ENCODE data around the gene RNF6. TPM values are rescaled to one million over a fixed set of nuclear protein-coding genes. Genes with fewer than 3 reads are reported as not detected.

RNF6 gene
- total and polyA plus RNA-seq, 10 of the 15 experiments (the other 5 are each of a cell fraction or from before 2014, with no cell fraction given): 19.0 to 54.0 (median 33.8) TPM

DNA sequence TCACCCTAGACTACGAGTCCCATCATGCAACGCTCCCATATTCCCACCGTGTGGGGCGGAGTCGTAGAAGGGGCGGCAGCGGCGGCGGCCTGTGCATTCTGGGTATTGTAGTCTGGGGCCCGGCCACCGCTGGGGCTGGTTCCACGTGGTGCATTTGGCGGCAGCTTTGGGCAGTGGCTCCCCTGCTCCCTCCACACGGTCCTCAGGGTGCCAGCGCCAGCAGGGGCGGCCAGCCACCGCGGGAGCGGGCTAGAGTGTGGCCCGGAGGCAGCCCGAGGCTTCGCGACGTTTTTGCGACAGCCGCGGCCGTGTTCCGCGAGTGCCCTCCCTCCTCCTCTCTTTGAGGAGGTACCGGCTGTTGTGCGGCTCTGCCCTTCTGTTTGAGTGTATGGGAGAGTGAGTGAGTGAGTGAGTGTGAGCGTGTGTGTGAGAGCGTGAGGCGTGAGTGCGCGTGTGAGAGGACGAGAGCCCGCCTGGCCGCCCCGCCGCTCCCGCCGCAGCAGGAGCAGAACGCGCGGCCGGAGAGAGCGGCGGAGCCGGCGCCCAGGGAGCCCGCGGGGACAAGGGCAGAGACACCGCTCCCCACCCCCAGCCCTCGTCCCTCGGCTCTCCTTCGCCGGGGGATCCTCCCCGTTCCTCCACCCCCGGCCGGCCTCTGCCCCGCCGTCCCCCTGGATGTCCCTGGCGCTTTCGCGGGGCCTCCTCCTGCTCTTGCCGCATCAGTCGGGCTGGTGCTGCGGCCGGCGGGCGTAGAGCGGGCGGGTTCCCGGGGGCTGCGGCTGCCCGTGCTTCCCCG lies 31.9 kb upstream of the RNF6 start, which contains the start of gene CDK8 (continued):
- TF ChIP-seq ZBTB4 (CRISPR knock-in tag; IDR thresholded peaks at IDR 0.05): no peak
- TF ChIP-seq SIX5 (IDR thresholded peaks at IDR 0.05; ENCODE audit: low read depth, low read length, severe bottlenecking): peak; percentile 95
- no peak for TF ChIP-seq PML (IDR thresholded peaks at IDR 0.05; ENCODE audit: low read length)
- TF ChIP-seq TAF1 (IDR thresholded peaks at IDR 0.05; ENCODE audit: borderline replicate concordance, low read depth, low read length): peak; percentile 77
- TF ChIP-seq KDM1A (IDR thresholded peaks at IDR 0.05; ENCODE audit: borderline replicate concordance): no peak
- TF ChIP-seq CREB1 (IDR thresholded peaks at IDR 0.05; ENCODE audit: low read depth): peak; percentile 90
- peak; percentile 69; the same call in 1 of the 2 replicates for TF ChIP-seq ZBTB40 (IDR thresholded peaks at IDR 0.05; ENCODE audit: borderline replicate concordance)
- peak; percentile 96 for TF ChIP-seq HCFC1 (IDR thresholded peaks at IDR 0.05; ENCODE audit: low read length)
- TF ChIP-seq IKZF1 (conservative IDR thresholded peaks at IDR 0.05): peak; percentile 100
- TF ChIP-seq DPF2 (IDR thresholded peaks at IDR 0.05): 0 out of 2 replicates have a peak, but pooled peaks have one; percentile 15
- TF ChIP-seq BACH1 (IDR thresholded peaks at IDR 0.05; ENCODE audit: borderline replicate concordance): peak; percentile 22; the same call in 1 of the 2 replicates
- TF ChIP-seq NFXL1 (IDR thresholded peaks at IDR 0.05; ENCODE audit: borderline replicate concordance): no peak
- no peak for TF ChIP-seq ZNF384 (IDR thresholded peaks at IDR 0.05; ENCODE audit: borderline replicate concordance, low read depth, low read length)
- no peak for TF ChIP-seq SMAD5 (IDR thresholded peaks at IDR 0.05; ENCODE audit: low read depth)
- TF ChIP-seq TCF12 (IDR thresholded peaks at IDR 0.05; ENCODE audit: low read depth, low read length): no peak
- no peak; a peak in 1 of 4 replicates for TF ChIP-seq IKZF2 (IDR thresholded peaks at IDR 0.05)
- TF ChIP-seq NR2F1 (conservative IDR thresholded peaks at IDR 0.05): no peak; the same call in 1 of the 2 replicates
- TF ChIP-seq, protein P1, sequence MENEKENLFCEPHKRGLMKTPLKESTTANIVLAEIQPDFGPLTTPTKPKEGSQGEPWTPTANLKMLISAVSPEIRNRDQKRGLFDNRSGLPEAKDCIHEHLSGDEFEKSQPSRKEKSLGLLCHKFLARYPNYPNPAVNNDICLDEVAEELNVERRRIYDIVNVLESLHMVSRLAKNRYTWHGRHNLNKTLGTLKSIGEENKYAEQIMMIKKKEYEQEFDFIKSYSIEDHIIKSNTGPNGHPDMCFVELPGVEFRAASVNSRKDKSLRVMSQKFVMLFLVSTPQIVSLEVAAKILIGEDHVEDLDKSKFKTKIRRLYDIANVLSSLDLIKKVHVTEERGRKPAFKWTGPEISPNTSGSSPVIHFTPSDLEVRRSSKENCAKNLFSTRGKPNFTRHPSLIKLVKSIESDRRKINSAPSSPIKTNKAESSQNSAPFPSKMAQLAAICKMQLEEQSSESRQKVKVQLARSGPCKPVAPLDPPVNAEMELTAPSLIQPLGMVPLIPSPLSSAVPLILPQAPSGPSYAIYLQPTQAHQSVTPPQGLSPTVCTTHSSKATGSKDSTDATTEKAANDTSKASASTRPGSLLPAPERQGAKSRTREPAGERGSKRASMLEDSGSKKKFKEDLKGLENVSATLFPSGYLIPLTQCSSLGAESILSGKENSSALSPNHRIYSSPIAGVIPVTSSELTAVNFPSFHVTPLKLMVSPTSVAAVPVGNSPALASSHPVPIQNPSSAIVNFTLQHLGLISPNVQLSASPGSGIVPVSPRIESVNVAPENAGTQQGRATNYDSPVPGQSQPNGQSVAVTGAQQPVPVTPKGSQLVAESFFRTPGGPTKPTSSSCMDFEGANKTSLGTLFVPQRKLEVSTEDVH (IDR thresholded peaks at IDR 0.05; ENCODE audit: low read depth, partially characterized antibody): peak; percentile 50
- no peak for TF ChIP-seq PAX5 (IDR thresholded peaks at IDR 0.05; ENCODE audit: borderline replicate concordance, low read depth, low read length)
- no peak for TF ChIP-seq RELA (IDR thresholded peaks at IDR 0.05; ENCODE audit: borderline replicate concordance, partially characterized antibody)
- no peak for TF ChIP-seq KLF5 (IDR thresholded peaks at IDR 0.05; ENCODE audit: partially characterized antibody)
